Mucosa of rectum (tissue), 2 donors: Measurements from ENCODE around the gene DPM3.
"Not testable (repeated sequence)": the region's sequence is repeated elsewhere in the genome, so short reads cannot be mapped to it uniquely, and the experiment has no call there.

ENCODE experiments used
- H3K27ac ChIP-seq, 2 donors: one replicate each; pipeline ENCODE4 v1.7.0; 2013; ENCODE audit warnings: inconsistent platforms in 2 of 2, low read depth in 2 of 2, low read length in 2 of 2
- H3K27me3 ChIP-seq, 2 donors: one replicate each; pipeline ENCODE4 v1.7.0; 2013; ENCODE audit warnings: low read length in 2 of 2; ENCODE audit not compliant: control insufficient read depth in 2 of 2, insufficient read depth in 2 of 2
- H3K36me3 ChIP-seq, 2 donors: one replicate each; pipeline ENCODE4 v1.7.0; 2013; ENCODE audit warnings: low read length in 2 of 2; ENCODE audit not compliant: control insufficient read depth in 2 of 2, insufficient read depth in 2 of 2
- H3K4me1 ChIP-seq, 2 donors: one replicate each; pipeline ENCODE4 v1.7.0; 2013; ENCODE audit warnings: low read length in 2 of 2, mild to moderate bottlenecking in 1 of 2; ENCODE audit not compliant: control insufficient read depth in 2 of 2, insufficient read depth in 2 of 2
- H3K4me3 ChIP-seq, 2 donors: one replicate each; pipeline ENCODE4 v1.7.0; 2013; ENCODE audit warnings: low read length in 2 of 2
- H3K9ac ChIP-seq, 2 donors: one replicate each; pipeline ENCODE4 v1.7.0; 2013; ENCODE audit warnings: low read length in 2 of 2, low read depth in 1 of 2, mild to moderate bottlenecking in 1 of 2
- H3K9me3 ChIP-seq, 2 donors: one replicate each; pipeline ENCODE4 v1.7.0; 2013; ENCODE audit warnings: low read length in 2 of 2; ENCODE audit not compliant: control insufficient read depth in 2 of 2
- donor health status: healthy.
- donor health status: Normal muscosa, but diverticular disease.

The DPM3 gene

DNA sequence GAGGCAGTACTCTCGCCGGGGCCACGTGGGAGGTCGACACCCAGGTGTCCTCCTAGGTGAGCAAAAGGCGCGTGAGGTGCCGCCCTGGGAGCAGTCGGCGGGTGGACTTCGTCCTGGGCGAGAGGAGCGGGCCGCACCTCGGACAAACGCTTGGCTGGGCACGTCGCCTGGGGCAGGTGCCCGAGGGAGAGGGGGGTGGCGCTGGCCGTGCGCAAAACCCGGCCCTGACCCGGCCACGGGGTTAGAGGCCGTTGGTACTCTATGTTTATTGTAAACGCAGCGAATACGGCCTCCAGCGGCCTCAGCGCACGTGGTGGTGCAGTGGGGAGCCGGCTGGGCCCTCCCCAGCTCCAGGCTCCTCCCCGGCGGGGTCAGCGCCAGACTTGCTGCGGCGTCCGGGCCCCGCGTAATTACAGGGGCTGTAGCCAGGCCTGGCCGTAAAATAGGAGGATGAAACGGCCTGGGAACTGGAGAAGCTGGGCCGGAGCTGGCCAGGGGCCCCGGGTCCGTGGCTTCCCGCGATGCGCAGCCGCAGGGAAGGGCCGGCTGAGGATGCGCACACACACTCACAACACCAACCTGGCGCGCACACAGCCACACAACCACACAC is 14.3 kb downstream of the DPM3 start:
- peak overlapping the region; percentile 72 to 99 for H3K9ac ChIP-seq
- peaks cover 0 to 3% of the 10 kb centered on the region in 2 donors for H3K36me3 ChIP-seq
- peaks cover 3 to 6% of the 10 kb centered on the region in 2 donors for H3K27me3 ChIP-seq
- H3K9me3 ChIP-seq: no peaks in the 10 kb centered on the region
- H3K4me1 ChIP-seq: peaks cover 50 to 65% of the 10 kb centered on the region in 2 donors
- peak overlapping the region; percentile 75 to 83 for H3K4me3 ChIP-seq
- peak overlapping the region; percentile 83 to 97 for H3K27ac ChIP-seq

DNA sequence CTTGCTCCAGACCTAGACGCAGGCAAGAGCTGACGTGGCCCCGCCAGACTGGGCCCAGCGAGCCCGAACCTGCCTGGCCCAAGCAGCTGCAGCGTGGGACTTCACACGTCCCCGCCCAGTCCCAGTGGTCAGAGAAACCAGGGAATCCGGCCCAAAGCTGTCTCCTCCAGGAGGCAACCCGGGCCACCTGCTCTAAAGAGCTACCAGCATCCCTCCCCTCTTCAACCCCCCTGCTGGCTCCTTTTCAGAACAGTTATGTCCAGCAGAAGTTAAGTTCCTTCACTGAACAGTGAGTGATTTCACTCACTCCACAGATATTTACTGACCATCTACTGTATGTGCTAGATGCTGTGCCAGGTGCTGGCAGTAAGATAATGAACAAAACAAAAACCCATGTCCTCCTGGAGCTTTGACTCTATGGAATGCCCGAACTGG is 14.8 kb downstream of the DPM3 start:
- no peaks in the 10 kb centered on the region for H3K9me3 ChIP-seq
- H3K9ac ChIP-seq: peak overlapping the region; percentile 38 to 99
- H3K4me3 ChIP-seq: no peak overlapping the region
- peaks cover 3 to 6% of the 10 kb centered on the region in 2 donors for H3K27me3 ChIP-seq
- H3K4me1 ChIP-seq: peaks cover 50 to 64% of the 10 kb centered on the region in 2 donors
- H3K36me3 ChIP-seq: no peaks in the 10 kb centered on the region
- peak overlapping the region; percentile 83 to 97 for H3K27ac ChIP-seq

DNA sequence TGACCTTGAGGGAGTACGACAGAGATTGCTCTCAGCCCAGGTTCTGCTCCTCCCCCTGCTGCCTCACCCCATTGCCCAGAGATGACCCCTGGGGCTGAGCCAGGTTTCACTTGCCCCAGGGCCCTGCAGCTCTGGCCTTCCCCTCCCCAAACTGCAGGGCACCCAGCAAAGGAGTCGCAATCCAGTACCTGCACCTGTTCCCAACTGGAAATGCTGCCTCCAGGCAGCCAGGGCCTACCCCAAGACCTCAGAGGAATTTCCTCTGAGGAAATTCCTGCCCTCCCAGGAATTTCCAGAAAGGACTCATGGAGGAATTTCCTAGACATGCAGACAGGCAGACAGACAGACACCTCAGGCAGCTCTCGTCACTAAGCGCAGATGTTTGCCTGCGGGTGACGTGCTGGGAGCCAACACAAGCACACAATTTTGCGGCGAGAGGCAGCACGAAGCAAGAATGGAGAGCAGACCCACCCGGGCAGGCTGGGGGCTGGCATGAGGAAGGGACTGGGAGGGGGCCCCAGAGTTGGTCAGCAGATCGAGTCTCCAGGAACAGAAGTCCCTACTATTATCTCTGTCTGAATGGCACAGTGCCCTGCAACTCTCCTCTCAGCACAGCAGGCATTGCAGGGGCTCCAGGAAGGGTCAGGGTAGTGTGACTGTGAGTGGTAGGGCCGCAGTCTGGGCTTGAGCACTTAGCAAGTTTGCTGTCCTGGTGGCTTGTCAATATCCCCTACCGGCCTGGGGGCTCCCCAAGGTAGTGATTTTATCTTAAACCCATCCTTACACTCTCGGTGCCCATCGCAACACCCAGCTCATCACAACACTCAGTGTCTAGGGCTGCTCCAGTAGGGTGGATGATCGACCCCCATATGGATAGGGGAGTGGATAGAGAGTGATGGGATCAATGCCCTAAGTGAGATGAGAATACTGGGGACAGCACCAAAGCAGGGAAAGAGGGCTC is 15.5 kb downstream of the DPM3 start:
- Histone ChIP-seq H3K36me3 (no peaks in the 10 kb centered on the region), H3K27me3 (peaks cover 3 to 6% of the 10 kb centered on the region in 2 donors), H3K4me1 (peaks cover 52 to 64% of the 10 kb centered on the region in 2 donors), H3K9ac (peak overlapping the region; percentile 56 to 99), H3K27ac (peak overlapping the region; percentile 83 to 97), H3K9me3 (no peaks in the 10 kb centered on the region), H3K4me3 (no peak overlapping the region)

DNA sequence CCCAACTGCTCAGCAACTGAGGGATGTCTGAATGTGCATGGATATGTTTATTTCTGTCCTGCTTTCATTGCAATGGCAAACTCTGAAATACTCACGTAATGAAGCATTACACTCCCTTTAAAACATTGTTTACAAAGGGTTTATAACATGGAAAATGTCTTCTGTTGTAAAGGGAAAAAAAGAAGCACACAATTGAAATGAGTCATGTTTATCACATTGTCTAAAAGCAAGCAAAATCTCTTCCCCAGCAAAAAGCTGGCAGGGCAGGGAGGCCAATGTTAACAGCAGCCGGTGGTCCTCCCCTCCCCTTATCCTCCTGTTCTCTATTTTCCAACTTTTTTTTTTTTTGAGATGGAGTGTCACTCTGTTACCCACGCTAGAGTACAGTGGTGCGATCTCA is 16.5 kb downstream of the DPM3 start:
- Histone ChIP-seq H3K9ac (peak overlapping the region in 1 of 2 donors; percentile 99), H3K27ac (peak overlapping the region; percentile 83 to 97), H3K36me3 (no peaks in the 10 kb centered on the region), H3K9me3 (no peaks in the 10 kb centered on the region), H3K4me3 (no peak overlapping the region), H3K4me1 (peaks cover 51 to 61% of the 10 kb centered on the region in 2 donors), H3K27me3 (peaks cover 3 to 6% of the 10 kb centered on the region in 2 donors)

DNA sequence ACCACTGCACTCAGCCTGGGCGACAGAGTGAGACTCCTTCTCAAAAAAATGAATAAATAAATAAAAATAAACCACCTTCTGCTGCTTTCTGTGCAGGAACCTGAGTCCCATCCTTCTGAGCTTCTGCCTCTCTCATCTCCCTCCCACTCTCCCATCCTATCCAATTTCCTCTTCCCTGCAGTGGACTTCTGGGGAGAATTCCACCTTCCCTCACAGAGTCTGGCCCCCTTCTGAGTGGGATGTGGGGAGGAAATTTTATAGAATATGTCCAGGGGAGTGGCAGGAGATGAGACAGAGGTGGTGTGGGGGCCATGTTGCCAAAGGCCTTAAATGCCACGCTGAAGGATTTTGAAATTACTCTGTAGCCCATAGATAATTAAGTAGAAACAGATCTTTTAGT is 18.0 kb downstream of the DPM3 start:
- H3K4me3 ChIP-seq: no peak overlapping the region
- H3K27ac ChIP-seq: no peak overlapping the region
- H3K36me3 ChIP-seq: no peaks in the 10 kb centered on the region
- no peaks in the 10 kb centered on the region for H3K9me3 ChIP-seq
- H3K27me3 ChIP-seq: peaks cover 0 to 4% of the 10 kb centered on the region in 2 donors
- H3K9ac ChIP-seq: no peak overlapping the region
- peaks cover 46 to 62% of the 10 kb centered on the region in 2 donors for H3K4me1 ChIP-seq

DNA sequence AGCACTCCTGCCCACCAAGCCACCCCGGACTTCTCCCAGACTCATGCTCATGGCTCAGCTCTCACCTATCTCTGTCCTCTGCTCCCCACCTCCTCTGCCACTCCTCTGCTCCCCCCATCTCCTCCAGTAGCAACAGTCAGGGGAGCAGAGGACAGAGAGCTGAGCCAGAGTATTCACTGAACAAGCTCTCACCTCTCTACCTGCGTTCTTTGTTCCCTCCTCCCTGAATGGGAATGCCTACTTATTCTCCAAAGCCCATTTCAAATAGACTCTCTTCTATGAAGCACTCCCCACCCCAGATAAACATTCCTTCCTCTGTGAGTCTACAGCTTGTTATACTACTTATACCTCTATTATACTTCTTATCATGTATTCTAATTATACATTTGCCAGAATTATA is 19.1 kb downstream of the DPM3 start:
- no peak overlapping the region for H3K4me3 ChIP-seq
- H3K27ac ChIP-seq: no peak overlapping the region
- H3K9ac ChIP-seq: no peak overlapping the region
- H3K4me1 ChIP-seq: peaks cover 37 to 58% of the 10 kb centered on the region in 2 donors
- no peaks in the 10 kb centered on the region for H3K9me3 ChIP-seq
- H3K27me3 ChIP-seq: no peaks in the 10 kb centered on the region
- H3K36me3 ChIP-seq: no peaks in the 10 kb centered on the region

DNA sequence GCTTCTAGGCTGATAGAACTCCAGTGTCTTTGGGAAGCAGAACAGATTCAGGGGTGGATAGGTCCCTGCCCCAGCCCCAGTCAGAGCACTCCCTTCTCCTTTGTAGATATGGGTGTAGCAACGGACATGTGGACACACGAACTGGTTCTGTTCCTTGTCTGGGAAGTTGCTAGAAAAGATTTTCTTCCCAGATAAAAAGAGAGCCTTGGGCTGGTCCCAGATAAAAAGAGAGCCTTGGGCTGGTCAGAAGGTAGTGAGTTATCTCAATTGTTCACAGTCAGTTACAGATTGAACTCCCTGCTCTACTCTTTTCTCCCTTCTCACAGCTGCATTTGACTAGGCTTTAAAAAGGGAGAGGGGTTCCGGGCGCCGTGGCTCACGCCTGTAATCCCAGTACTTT is 20.1 kb downstream of the DPM3 start:
- H3K36me3 ChIP-seq: no peaks in the 10 kb centered on the region
- peak overlapping the region in 1 of 2 donors; percentile 53 for H3K27ac ChIP-seq
- no peaks in the 10 kb centered on the region for H3K27me3 ChIP-seq
- H3K4me3 ChIP-seq: no peak overlapping the region
- H3K4me1 ChIP-seq: peaks cover 28 to 48% of the 10 kb centered on the region in 2 donors
- peak overlapping the region in 1 of 2 donors; percentile 39 for H3K9ac ChIP-seq
- H3K9me3 ChIP-seq: no peaks in the 10 kb centered on the region

DNA sequence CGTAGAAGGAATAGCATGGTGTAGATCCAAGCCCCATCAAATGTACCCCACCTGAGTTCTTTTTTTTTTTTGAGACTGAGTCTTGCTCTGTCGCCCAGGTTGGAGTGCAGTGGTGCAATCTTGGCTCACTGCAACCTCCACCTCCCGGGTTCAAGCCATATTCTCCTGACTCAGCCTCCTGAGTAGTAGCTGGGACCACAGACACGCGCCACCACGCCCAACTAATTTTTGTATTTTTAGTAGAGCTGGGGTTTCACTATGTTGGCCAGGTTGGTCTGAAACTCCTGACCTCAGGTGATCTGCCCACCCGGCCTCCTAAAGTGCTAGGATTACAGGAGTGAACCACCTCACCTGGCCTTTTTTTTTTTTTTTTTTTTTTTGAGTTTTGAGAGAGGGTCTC is 22.2 kb downstream of the DPM3 start:
- not testable (repeated sequence) for H3K27me3 ChIP-seq, H3K9me3 ChIP-seq, H3K36me3 ChIP-seq, H3K27ac ChIP-seq, H3K4me3 ChIP-seq, H3K9ac ChIP-seq
- peaks cover 17 to 31% of the 10 kb centered on the region in 2 donors for H3K4me1 ChIP-seq

DNA sequence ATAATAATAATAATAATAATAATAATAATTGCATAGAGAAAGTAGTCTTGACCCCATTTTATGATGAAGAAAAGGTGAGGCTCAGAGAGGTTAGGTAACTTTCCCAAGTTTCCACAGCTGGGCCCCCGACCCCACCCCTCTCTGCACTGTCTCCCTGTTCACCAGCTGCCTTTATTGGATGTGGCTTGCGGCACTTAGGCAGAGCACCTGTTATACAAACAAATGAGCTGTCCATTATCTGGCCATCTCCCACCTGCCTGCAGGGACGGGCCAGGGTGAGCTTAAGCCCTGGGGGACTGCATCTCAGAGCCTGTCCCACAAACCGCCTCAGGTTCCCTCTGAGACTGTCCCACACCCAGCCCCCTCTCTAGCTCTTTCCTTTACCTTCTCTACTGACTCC is 22.7 kb downstream of the DPM3 start:
- Histone ChIP-seq H3K27me3 (no peaks in the 10 kb centered on the region), H3K9me3 (no peaks in the 10 kb centered on the region), H3K4me3 (no peak overlapping the region), H3K4me1 (peaks cover 17 to 31% of the 10 kb centered on the region in 2 donors), H3K27ac (no peak overlapping the region), H3K36me3 (no peaks in the 10 kb centered on the region), H3K9ac (no peak overlapping the region)

DNA sequence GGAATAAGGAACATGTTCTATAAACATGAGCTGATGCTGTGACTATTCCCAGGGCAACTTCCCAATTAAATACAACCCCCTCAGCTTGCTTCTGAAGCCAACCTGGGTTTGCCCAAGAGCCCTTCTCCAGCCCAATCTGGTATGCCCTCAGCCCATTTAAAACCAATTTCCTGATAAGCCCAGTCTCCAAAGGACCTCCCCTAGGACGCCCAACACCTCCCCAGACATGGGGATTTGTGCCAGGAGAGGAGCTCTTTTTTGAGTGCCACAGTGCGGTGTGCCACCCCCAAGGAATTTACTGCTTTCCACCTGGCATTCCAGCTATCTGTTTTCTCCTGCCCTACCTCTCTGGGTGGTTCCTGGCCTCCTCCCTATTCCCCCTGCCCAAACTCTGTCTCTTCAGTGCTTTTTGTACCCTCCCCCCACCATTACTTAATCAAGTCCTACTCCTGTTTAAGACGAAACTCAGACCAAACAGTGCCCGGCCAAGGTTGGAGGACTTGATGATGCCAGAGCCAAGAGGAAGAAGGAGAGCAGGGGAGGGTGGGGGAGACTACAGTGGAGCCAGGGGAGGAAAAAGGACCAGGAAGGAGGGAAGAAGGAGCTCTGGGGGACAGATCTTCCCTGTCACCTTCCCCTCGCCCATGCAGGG is 24.1 kb downstream of the DPM3 start:
- no peak overlapping the region for H3K9ac ChIP-seq
- H3K27ac ChIP-seq: no peak overlapping the region

More for the DNA sequence above, 24.1 kb downstream of the DPM3 start:
- Histone ChIP-seq H3K4me1 (peaks cover 17 to 31% of the 10 kb centered on the region in 2 donors), H3K27me3 (no peaks in the 10 kb centered on the region), H3K4me3 (no peak overlapping the region), H3K36me3 (no peaks in the 10 kb centered on the region), H3K9me3 (no peaks in the 10 kb centered on the region)
